NCI-H187 (cell line): ENCODE data around the gene PCDH9.
"Not testable (repeated sequence)": the region's sequence is repeated elsewhere in the genome, so short reads cannot be mapped to it uniquely, and the experiment has no call there.

ENCODE experiments used
- DNase-seq, 2 experiments: peaks; one replicate each; lab custom pipeline; 2025; lab: John Stamatoyannopoulos, UW

PCDH9 gene

DNA sequence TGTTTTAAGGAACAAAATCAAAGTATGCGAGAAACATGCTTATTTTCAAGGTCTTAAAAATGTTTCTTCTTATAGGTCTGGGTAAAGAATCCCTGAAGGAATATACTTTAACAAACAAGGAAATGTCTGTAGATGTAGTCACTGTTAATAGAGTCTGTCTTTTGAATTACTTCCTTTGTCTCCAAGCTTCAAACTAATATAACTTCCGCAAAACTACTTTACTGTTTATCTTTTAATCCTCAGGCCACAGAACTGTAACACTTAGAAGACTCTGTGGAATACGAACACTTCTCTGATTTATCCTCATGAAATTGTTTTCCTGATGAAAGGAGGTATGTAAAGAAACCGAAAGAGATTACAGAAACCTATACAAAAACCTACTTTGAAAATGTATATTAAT lies 316.0 kb downstream of the PCDH9 start:
- DNase-seq: no peak

DNA sequence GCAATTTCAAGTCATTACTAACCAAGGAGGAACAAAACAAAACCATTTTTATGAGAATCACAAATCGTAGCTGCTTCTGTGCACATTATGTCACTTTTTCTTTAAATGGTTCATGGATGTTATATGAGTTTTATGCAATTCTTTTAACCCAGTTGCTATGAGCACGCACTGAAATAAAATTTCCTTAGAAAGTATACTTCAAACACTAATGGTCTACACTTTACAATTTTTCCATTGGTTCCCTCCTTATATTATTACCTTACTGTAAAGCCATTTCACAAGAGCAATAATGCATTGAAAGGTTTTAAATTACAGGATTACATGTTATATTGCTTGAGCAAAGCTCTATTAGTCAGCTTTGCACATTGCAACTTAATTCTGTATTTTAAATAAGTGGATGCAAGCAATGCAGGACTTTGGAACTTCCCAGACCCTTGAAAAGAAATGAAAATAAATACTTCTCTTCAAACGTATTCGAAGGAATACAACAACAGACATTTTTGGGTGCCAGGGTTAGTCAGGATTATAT lies 318.7 kb downstream of the PCDH9 start:
- DNase-seq: no peak

DNA sequence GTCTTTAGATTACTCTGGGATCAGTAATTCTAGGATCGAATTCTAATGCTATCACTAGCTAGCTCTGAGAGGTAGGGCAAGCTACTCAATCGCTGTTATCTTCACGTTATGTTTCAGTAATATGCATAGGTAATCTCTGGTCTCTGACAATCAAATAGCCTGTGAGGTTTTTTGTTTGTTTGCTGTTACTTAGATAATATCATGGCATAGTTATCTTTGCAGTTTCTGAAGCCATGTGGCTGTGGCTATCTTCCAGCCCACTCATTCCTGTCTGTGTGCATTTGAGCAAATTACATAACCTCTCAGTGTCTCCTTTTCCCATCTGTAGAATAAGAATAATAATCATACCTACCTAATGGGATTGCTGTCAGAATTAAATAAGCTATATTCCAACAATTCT lies 330.2 kb downstream of the PCDH9 start:
- no peak for DNase-seq

DNA sequence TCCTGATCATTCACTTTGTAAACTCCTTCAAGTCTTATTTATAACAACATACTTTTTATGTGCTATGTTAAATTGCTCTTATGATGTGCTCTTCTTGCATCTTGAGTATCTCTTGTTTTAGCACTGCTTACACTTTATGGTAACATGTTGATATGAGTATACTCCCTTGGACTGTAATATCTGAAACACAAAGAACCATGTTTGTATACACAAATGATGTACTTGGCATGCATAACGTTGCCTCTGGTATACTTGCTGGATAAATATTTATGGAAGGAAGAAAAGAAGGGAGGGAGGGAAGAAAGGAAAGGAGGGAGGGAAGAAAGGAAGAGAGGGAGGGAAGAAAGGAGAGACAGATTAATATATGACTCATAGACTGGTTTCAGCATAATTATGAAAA lies 333.2 kb downstream of the PCDH9 start:
- DNase-seq: no peak

DNA sequence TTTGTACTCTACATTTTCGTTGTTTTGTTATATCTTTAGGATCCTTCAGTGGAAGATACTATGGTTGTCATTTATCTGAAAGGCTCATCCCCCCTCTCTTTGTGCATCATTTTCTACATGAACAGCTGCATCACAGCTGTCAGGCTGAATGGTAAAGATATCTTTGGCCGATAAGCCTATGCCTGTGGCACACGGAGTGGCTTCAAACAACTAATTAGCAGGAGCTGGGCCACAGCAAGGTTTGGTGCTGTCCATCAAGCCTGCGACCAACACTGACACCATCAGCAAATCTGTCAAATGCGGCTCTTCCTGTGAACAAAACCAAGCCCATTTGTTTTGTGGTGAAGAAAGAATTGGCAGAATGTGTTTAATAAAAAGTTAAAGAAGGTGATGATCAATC lies 334.4 kb downstream of the PCDH9 start:
- no peak for DNase-seq

GRCh38 chr13:66895320-66895719 lies 334.8 kb downstream of the PCDH9 start:
- DNase-seq: no peak

DNA sequence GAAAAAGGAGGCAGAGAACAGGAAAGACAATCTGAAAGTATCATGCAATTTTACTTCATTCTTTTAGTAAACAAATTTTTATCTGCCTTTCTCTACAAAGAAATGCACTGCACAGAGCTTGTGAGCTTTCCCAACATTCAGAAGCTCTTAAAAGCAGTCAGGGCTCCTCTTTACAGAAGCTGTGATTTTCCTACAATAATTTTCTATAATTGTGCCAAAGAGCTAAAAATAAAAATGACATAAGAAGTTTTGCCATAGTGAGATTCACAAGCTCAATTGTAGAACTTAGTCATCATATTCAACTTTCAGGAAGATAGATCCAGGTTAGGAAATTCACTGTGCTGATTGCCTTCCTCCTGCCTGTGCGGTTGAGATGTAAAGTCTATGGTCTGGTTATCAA lies 341.4 kb downstream of the PCDH9 start:
- no peak for DNase-seq

GRCh38 chr13:66887088-66887487 lies 343.0 kb downstream of the PCDH9 start:
- DNase-seq: no peak

- no peak for DNase-seq
Observed at GRCh38 chr13:66886264-66886663, 343.9 kb downstream of the PCDH9 start.

- DNase-seq: not testable (repeated sequence)
Observed at GRCh38 chr13:66881170-66881569, 349.0 kb downstream of the PCDH9 start.

DNA sequence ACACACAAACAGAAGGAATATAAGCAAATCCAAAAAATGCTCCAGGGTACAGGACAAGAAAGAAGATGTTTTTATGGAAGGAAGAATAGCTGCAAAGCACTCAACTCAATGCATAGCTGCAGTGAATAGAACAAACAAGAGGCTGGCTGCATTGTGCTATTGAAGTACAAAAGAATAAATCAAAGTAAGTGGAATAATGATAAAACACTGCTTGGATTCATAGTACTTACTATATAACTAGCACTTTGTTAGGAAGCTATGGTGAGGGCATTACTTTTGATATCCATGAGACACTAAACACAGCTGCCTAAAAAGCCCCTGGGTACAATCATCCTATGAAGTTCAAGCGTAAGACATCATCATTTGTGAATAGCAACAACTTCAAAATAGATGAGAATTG lies 350.1 kb downstream of the PCDH9 start:
- no peak for DNase-seq

- no peak for DNase-seq
Observed at GRCh38 chr13:66875264-66875663, 354.9 kb downstream of the PCDH9 start.

GRCh38 chr13:66864627-66865026 lies 365.5 kb downstream of the PCDH9 start:
- no peak for DNase-seq

- DNase-seq: no peak
Observed at GRCh38 chr13:66860878-66861417, 369.2 kb downstream of the PCDH9 start.

DNA sequence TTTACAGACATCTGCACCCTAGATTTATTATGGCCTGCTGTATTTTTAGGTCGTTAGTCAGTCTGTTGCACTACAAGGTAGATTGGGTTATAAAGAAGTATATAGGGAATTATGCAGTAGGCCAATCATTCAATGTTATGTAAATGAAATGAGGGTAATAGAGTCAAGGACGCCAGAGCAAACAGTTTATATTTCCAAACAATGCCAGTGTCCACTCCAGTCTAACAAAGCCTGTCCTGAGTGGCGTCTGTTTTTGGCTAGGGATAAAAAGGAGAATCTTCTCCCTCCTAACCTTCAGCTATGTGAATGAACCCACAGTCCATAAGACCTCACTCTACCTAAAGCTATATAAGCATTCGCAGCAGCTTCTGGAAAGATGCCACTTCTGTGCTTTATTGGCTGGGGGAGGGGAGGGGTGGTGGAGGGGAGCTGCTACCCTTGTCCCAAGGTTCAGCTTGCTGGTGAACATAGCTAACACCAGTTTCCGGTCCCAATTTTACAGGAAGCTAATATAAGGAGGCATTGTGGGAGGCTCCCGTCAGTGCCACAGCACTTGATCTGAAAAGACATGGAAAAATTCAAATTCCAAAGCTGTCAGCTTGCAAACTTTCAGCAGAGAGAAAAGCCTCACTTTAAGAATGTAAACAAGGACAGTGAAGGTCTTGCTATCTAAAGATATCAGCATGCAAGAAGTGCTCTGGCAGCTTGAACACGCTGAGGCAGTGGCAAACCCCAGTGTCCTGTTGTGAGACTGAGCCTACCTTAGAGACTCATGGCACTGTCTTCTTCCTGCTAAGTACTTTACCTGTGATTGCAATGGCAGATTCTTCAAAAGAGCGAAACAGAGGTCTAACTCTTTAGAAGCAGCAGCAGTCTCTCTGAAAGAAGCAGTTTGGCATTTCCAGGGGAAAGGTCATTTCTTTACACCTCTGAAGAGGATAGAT lies 369.9 kb downstream of the PCDH9 start:
- DNase-seq: no peak

GRCh38 chr13:66859078-66859477 lies 371.1 kb downstream of the PCDH9 start:
- DNase-seq: no peak

DNA sequence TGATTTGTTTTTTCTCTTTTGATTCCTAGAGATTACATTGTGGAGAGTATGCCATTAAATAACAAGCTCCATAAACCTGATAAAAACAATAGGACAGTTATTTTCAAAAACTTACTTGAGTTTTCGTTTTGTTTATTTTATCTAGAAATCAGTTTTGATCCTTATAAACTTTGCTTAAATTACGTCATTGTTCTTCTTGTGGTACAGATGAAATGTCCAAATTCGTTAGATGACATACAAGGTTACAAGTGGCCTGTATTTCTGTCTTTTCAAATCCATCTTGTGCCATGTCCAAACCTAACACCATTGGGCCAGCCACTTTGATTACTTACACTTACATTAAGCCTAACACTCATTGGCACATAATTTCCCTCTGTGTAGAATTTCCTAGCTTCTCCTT lies 372.0 kb downstream of the PCDH9 start:
- no peak for DNase-seq

DNA sequence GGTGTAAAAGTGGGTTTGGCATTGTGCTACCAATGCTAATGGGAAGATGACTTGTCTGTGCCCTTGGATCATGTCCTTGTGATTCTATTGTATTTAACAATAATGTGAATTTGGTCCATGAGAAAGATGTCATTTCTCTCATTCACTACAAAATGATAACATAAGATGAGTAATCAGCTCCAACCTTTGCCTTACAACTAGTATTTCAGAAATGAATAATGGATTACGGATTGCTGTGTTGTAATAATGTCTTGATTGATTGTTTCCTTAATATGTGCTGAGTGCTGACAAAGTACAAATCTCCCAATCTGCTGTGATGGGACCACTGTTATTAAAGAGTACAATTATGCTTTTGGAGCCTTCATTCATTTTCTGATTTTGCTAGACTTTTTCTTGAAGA lies 375.0 kb downstream of the PCDH9 start:
- DNase-seq: no peak

DNA sequence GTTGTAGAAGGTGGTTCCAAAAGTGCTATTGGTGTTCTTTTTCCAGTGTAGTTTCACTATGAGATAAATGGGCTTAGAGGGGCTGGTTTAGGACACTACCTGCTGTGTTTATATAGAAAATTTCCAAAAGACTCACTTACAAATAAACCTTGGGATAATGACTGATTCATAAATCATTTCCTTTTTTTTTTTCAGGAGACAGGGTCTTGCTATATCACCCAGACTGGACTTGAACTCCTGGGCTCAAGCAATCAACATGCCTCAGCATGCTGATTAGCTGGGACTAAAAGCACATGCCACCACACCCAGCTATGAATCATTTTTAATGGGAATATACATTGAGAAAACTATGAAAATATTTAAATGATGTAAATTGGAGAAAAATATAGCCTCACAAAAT lies 376.6 kb downstream of the PCDH9 start:
- DNase-seq: no peak

GRCh38 chr13:66849706-66850105 lies 380.4 kb downstream of the PCDH9 start:
- DNase-seq: no peak

DNA sequence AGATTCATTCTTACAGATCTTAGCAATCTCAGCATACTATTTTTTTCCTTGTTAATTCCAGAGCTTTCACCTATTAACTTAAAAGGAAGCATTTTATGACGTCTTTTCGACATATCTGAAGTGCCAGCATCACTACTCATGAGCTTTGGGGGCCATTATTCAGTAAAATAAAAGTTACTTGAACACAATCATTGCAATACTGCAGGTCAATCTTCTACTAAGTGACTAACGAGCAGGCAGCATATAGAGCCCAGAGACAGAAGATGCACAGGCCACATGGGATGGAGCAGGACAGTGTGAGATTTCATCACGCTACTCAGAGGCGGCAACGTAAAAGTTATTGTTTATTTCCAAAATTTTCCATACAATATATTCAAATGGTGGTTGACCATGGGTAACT lies 382.6 kb downstream of the PCDH9 start:
- DNase-seq: no peak

GRCh38 chr13:66845393-66845792 lies 384.7 kb downstream of the PCDH9 start:
- DNase-seq: no peak

- no peak for DNase-seq
Observed at GRCh38 chr13:66844933-66845332, 385.2 kb downstream of the PCDH9 start.
